ENCODE measurements around the gene FOXK2.

GRCh38 chr17:82496529-82497434 is 22.8 kb upstream of the FOXK2 start:
- TF ChIP-seq CTCF (IDR thresholded peaks at IDR 0.05) (peak in 1 of 6 experiments; percentile 25), POLR2A (IDR thresholded peaks at IDR 0.05) (peak; percentile 56 to 60)
